Naive thymus-derived CD4-positive, alpha-beta T cell (primary cell): ENCODE data around the gene KCNMB2. TPM values are rescaled to one million over a fixed set of nuclear protein-coding genes. Genes with fewer than 3 reads are reported as not detected.

Experiments
- ATAC-seq: fragments of 150-1000 bp; cut with Tn5 transposase; 2 replicates; pipeline ENCODE4 v1.10.0; 2021; ENCODE audit warnings: mild to moderate bottlenecking, moderate library complexity
- CTCF ChIA-PET: fragments of 350-600 bp; sonication (Branson Sonifier 250); formaldehyde crosslinking; loops from one replicate; lab custom pipeline; 2021; ENCODE audit warnings: antibody characterized with exemption; lab: Charles Lee
- POLR2A ChIA-PET: fragments of 350-600 bp; sonication (Branson Sonifier 250); formaldehyde crosslinking; loops from one replicate; lab custom pipeline; 2021; ENCODE audit warnings: antibody characterized with exemption, inconsistent platforms; lab: Charles Lee
- DNase-seq, 9 donors: peaks; one replicate each; pipeline versions ENCODE4 v3.0.0 to v3.0.0-alpha.2; 2020 to 2022; ENCODE audit warnings: mixed read lengths in 1 of 9
- H3K27ac ChIP-seq: one replicate; pipeline ENCODE4 v1.7.0; 2013; ENCODE audit warnings: mild to moderate bottlenecking, low read depth, low read length, moderate library complexity
- H3K27me3 ChIP-seq, 2 donors: one replicate each; pipeline ENCODE4 v1.7.0; 2013; ENCODE audit warnings: low read length in 2 of 2, mild to moderate bottlenecking in 2 of 2, moderate library complexity in 2 of 2; ENCODE audit not compliant: control insufficient read depth in 2 of 2, insufficient read depth in 2 of 2
- H3K36me3 ChIP-seq, 3 experiments: 1 replicate in 2 of 3; 2 replicates in 1 of 3; pipeline ENCODE4 v1.7.0; 2013; ENCODE audit warnings: low read length in 3 of 3, mild to moderate bottlenecking in 3 of 3, moderate library complexity in 1 of 3; ENCODE audit not compliant: insufficient read depth in 3 of 3, control insufficient read depth in 2 of 3
- H3K4me1 ChIP-seq, 2 donors: one replicate each; pipeline ENCODE4 v1.7.0; 2013; ENCODE audit warnings: low read length in 2 of 2, mild to moderate bottlenecking in 2 of 2, moderate library complexity in 1 of 2; ENCODE audit not compliant: control insufficient read depth in 2 of 2, insufficient read depth in 2 of 2
- H3K4me3 ChIP-seq: 2 replicates; pipeline ENCODE4 v1.7.0; 2013; ENCODE audit warnings: mild to moderate bottlenecking, low read length
- H3K9me3 ChIP-seq, 3 experiments: 1 replicate in 2 of 3; 2 replicates in 1 of 3; pipeline ENCODE4 v1.7.0; 2013; ENCODE audit warnings: low read length in 3 of 3; ENCODE audit not compliant: control insufficient read depth in 2 of 3
- H3K27ac Mint-ChIP-seq, 9 donors: one replicate each; pipeline ENCODE4 v1.8.0; 2020 to 2022; ENCODE audit warnings: mixed read lengths in 9 of 9, mild to moderate bottlenecking in 8 of 9, moderate library complexity in 5 of 9, inconsistent platforms in 2 of 9
- H3K27me3 Mint-ChIP-seq, 5 donors: one replicate each; pipeline ENCODE4 v1.8.0; 2021 to 2022; ENCODE audit warnings: mixed read lengths in 5 of 5, mild to moderate bottlenecking in 1 of 5
- H3K36me3 Mint-ChIP-seq, 5 donors: one replicate each; pipeline ENCODE4 v1.8.0; 2020 to 2022; ENCODE audit warnings: mixed read lengths in 5 of 5, mild to moderate bottlenecking in 3 of 5, inconsistent platforms in 1 of 5
- H3K4me1 Mint-ChIP-seq, 7 donors: one replicate each; pipeline ENCODE4 v1.8.0; 2020 to 2022; ENCODE audit warnings: mixed read lengths in 7 of 7, mild to moderate bottlenecking in 3 of 7, inconsistent platforms in 1 of 7
- H3K4me3 Mint-ChIP-seq, 10 donors: one replicate each; pipeline ENCODE4 v1.8.0; 2020 to 2022; ENCODE audit warnings: mild to moderate bottlenecking in 10 of 10, mixed read lengths in 10 of 10, moderate library complexity in 6 of 10, inconsistent platforms in 2 of 10
- H3K9me3 Mint-ChIP-seq, 11 donors: one replicate each; pipeline ENCODE4 v1.8.0; 2020 to 2022; ENCODE audit warnings: mixed read lengths in 11 of 11, mild to moderate bottlenecking in 4 of 11, inconsistent platforms in 1 of 11, moderate library complexity in 1 of 11
- intact Hi-C, 2 donors: fragments of 100-400 bp; cut with micrococcal nuclease; formaldehyde crosslinking; loops; one replicate each; pipeline ENCODE4 v1.15.1; 2023
- polyA plus RNA-seq, 2 donors: library from polyadenylated mRNA; unstranded; fragments of 300-500 nt; fragmentation: Illumina TruSeq; gene quantifications; one replicate each; pipeline ENCODE4 v1.2.3, GENCODE V29; 2021
- total RNA-seq, 6 experiments: library from RNA in 5 of 6; stranded (reverse) in 5 of 6; gene quantifications; 1 replicate in 5 of 6; 2 replicates in 1 of 6; pipeline ENCODE4 v1.2.3 and lab custom pipeline; 2021 to 2026

KCNMB2 gene
- total and polyA plus RNA-seq, 7 experiments from 2014 or later = not detected

- CTCF ChIA-PET = no interaction called here
- no peaks in the 10 kb centered on the region for H3K27me3 ChIP-seq
- H3K4me1 ChIP-seq = no peaks in the 10 kb centered on the region
- H3K27ac ChIP-seq = no peak overlapping the region
- Mint-ChIP-seq H3K36me3 (no peaks in the 10 kb centered on the region), H3K9me3 (peaks cover 0 to 6% (median under 1%) of the 10 kb centered on the region in 11 donors), H3K27ac (no peak overlapping the region), H3K4me1 (peaks cover 0 to 9% (median 5%) of the 10 kb centered on the region in 7 donors), H3K27me3 (peaks cover 0 to 4% (median 0%) of the 10 kb centered on the region in 5 donors), H3K4me3 (no peak overlapping the region)
- ATAC-seq (no peak), DNase-seq (no peak)
- POLR2A ChIA-PET = no interaction called here
- no peaks in the 10 kb centered on the region for H3K9me3 ChIP-seq
- no peaks in the 10 kb centered on the region for H3K36me3 ChIP-seq
- no peak overlapping the region for H3K4me3 ChIP-seq
- intact Hi-C loops = no loop called here
Measured at GRCh38 chr3:178777718-178778411, 241.6 kb downstream of the KCNMB2 start.

DNA sequence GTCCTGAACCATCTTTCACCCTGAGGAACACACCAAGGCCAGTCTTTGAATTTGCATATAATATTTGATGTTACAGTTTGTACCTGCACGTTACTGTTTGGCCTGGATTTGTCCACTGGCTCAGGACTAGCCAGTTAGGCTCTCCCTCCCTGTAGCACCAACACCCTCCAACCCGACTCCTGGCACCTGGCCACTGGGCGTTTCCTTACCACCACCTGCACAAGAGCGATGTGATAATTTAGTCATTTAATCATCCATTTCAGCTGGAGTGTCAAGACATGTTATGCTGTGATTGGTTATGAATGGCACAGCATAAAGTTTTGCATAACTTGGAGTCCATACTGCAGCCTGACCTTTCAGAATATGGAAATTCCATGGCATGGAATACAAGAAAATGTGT, 242.4 kb downstream of the KCNMB2 start:
- H3K4me3 Mint-ChIP-seq = no peak overlapping the region
- H3K4me3 ChIP-seq = no peak overlapping the region
- no peaks in the 10 kb centered on the region for H3K36me3 ChIP-seq
- H3K27ac Mint-ChIP-seq = no peak overlapping the region
- ATAC-seq = no peak
- ChIA-PET POLR2A (no interaction called here), CTCF (no interaction called here)
- H3K4me1 ChIP-seq = no peaks in the 10 kb centered on the region
- H3K27ac ChIP-seq = no peak overlapping the region
- H3K27me3 Mint-ChIP-seq = peaks cover 0 to 4% (median 0%) of the 10 kb centered on the region in 5 donors
- H3K9me3 ChIP-seq = no peaks in the 10 kb centered on the region
- peaks cover 0 to 3% (median 2%) of the 10 kb centered on the region in 7 donors for H3K4me1 Mint-ChIP-seq
- H3K36me3 Mint-ChIP-seq = no peaks in the 10 kb centered on the region
- H3K9me3 Mint-ChIP-seq = peaks cover 0 to 3% (median 0%) of the 10 kb centered on the region in 11 donors
- DNase-seq = no peak
- H3K27me3 ChIP-seq = no peaks in the 10 kb centered on the region
- intact Hi-C loops = no loop called here

DNA sequence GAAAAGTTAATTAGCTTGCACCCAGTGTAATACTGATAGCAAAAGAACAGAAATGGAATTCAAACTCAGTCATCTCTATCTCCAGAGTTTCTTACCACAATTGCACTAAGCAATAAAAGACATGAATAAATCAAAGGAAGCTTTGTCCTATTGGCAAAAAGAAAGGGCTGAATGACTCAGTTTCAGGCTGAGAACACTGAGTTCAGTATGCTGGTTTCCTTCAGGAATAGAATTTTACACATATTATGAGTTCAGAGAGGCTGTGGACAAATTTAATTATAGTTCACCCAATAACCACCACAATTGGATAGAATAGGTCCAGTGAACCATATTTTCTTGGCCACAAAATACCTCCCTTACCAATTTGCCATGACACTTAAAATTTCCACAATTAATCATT, 249.7 kb downstream of the KCNMB2 start:
- Histone ChIP-seq H3K9me3 (peaks cover 0 to 8% (median 0%) of the 10 kb centered on the region in 3 experiments), H3K27me3 (no peaks in the 10 kb centered on the region), H3K4me3 (no peak overlapping the region), H3K4me1 (no peaks in the 10 kb centered on the region), H3K36me3 (no peaks in the 10 kb centered on the region), H3K27ac (no peak overlapping the region)
- POLR2A ChIA-PET = no interaction called here
- peaks cover 0 to 6% (median 0%) of the 10 kb centered on the region in 5 donors for H3K27me3 Mint-ChIP-seq
- no peaks in the 10 kb centered on the region for H3K4me1 Mint-ChIP-seq
- H3K4me3 Mint-ChIP-seq = no peak overlapping the region
- DNase-seq = no peak
- ATAC-seq = no peak
- intact Hi-C loops = no loop called here
- peaks cover 0 to 23% (median 4%) of the 10 kb centered on the region in 11 donors for H3K9me3 Mint-ChIP-seq
- H3K27ac Mint-ChIP-seq = no peak overlapping the region
- peaks cover 0 to 6% (median 0%) of the 10 kb centered on the region in 5 donors for H3K36me3 Mint-ChIP-seq
- CTCF ChIA-PET = no interaction called here

DNA sequence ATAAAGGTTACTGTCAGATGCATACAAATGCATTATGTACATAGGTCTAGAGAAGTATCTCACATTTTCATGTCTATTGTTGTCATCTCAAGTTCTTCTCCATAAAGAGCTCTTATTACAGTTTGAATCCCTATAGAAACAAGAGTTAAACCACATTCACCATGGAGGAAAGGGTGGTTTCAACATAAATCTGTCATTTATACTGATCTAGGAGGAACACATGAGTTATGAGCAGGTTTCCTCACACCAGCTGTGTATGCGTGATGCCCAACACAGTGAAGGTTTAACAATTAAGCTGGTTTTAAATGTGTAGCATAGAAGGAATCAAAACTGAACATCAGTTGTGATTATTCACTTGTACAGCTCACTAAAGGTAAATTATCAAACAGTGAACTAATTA, 251.7 kb downstream of the KCNMB2 start:
- no peak overlapping the region for H3K4me3 ChIP-seq
- Mint-ChIP-seq H3K27ac (no peak overlapping the region), H3K4me3 (no peak overlapping the region), H3K4me1 (no peaks in the 10 kb centered on the region), H3K36me3 (peaks cover 0 to 12% (median 0%) of the 10 kb centered on the region in 5 donors), H3K27me3 (peaks cover 0 to 6% (median 0%) of the 10 kb centered on the region in 5 donors), H3K9me3 (peaks cover 0 to 34% (median 9%) of the 10 kb centered on the region in 11 donors)
- H3K4me1 ChIP-seq = no peaks in the 10 kb centered on the region
- intact Hi-C loops = no loop called here
- POLR2A ChIA-PET = no interaction called here
- H3K27me3 ChIP-seq = no peaks in the 10 kb centered on the region
- CTCF ChIA-PET = no interaction called here
- no peaks in the 10 kb centered on the region for H3K36me3 ChIP-seq
- no peak overlapping the region for H3K27ac ChIP-seq
- DNase-seq (no peak), ATAC-seq (no peak)
- H3K9me3 ChIP-seq = peaks cover 0 to 8% (median 0%) of the 10 kb centered on the region in 3 experiments

- CTCF ChIA-PET = no interaction called here
- peaks cover 0 to 34% (median 9%) of the 10 kb centered on the region in 11 donors for H3K9me3 Mint-ChIP-seq
- Histone ChIP-seq H3K27ac (no peak overlapping the region), H3K36me3 (no peaks in the 10 kb centered on the region), H3K9me3 (peaks cover 0 to 8% (median 0%) of the 10 kb centered on the region in 3 experiments), H3K27me3 (no peaks in the 10 kb centered on the region), H3K4me1 (no peaks in the 10 kb centered on the region), H3K4me3 (no peak overlapping the region)
- H3K4me1 Mint-ChIP-seq = no peaks in the 10 kb centered on the region
- intact Hi-C loops = no loop called here
- DNase-seq = no peak
- ATAC-seq = no peak
- no peak overlapping the region for H3K27ac Mint-ChIP-seq
- peaks cover 0 to 4% (median 0%) of the 10 kb centered on the region in 5 donors for H3K27me3 Mint-ChIP-seq
- POLR2A ChIA-PET = no interaction called here
- H3K4me3 Mint-ChIP-seq = no peak overlapping the region
- H3K36me3 Mint-ChIP-seq = peaks cover 0 to 8% (median 0%) of the 10 kb centered on the region in 5 donors
Measured at GRCh38 chr3:178794711-178795110, 258.5 kb downstream of the KCNMB2 start.

GRCh38 chr3:178795349-178795748, 259.1 kb downstream of the KCNMB2 start:
- Mint-ChIP-seq H3K36me3 (peaks cover 0 to 8% (median 0%) of the 10 kb centered on the region in 5 donors), H3K9me3 (peaks cover 0 to 28% (median 8%) of the 10 kb centered on the region in 11 donors), H3K27ac (no peak overlapping the region), H3K4me1 (no peaks in the 10 kb centered on the region), H3K4me3 (no peak overlapping the region), H3K27me3 (peaks cover 0 to 4% (median 0%) of the 10 kb centered on the region in 5 donors)
- ChIA-PET POLR2A (no interaction called here), CTCF (no interaction called here)
- no peak overlapping the region for H3K4me3 ChIP-seq
- H3K36me3 ChIP-seq = no peaks in the 10 kb centered on the region
- H3K27me3 ChIP-seq = no peaks in the 10 kb centered on the region
- peaks cover 0 to 4% (median 0%) of the 10 kb centered on the region in 3 experiments for H3K9me3 ChIP-seq
- ATAC-seq = no peak
- H3K4me1 ChIP-seq = no peaks in the 10 kb centered on the region
- intact Hi-C loops = no loop called here
- no peak overlapping the region for H3K27ac ChIP-seq
- DNase-seq = no peak

- Mint-ChIP-seq H3K36me3 (no peaks in the 10 kb centered on the region), H3K27me3 (no peaks in the 10 kb centered on the region), H3K9me3 (peaks cover 0 to 8% (median 0%) of the 10 kb centered on the region in 11 donors), H3K4me3 (no peak overlapping the region), H3K27ac (no peak overlapping the region), H3K4me1 (no peaks in the 10 kb centered on the region)
- no peaks in the 10 kb centered on the region for H3K27me3 ChIP-seq
- ChIA-PET POLR2A (no interaction called here), CTCF (no interaction called here)
- H3K4me1 ChIP-seq = no peaks in the 10 kb centered on the region
- intact Hi-C loops = no loop called here
- H3K4me3 ChIP-seq = no peak overlapping the region
- H3K9me3 ChIP-seq = no peaks in the 10 kb centered on the region
- no peak overlapping the region for H3K27ac ChIP-seq
- H3K36me3 ChIP-seq = no peaks in the 10 kb centered on the region
- ATAC-seq = no peak
- no peak for DNase-seq
Measured at GRCh38 chr3:178802259-178802658, 266.0 kb downstream of the KCNMB2 start.
